NCI-H226 (cell line): ENCODE data around the gene DCHS2.

Experiments used
- DNase-seq: peaks from one replicate; pipeline ENCODE4 v3.0.0-alpha.2; 2015

The DCHS2 gene

GRCh38 chr4:154186888-154187287 lies 304.7 kb downstream of the DCHS2 start:
- DNase-seq = no peak

- no peak for DNase-seq
Observed at GRCh38 chr4:154186035-154186434, 305.6 kb downstream of the DCHS2 start.

GRCh38 chr4:154184238-154184637 lies 307.4 kb downstream of the DCHS2 start:
- no peak for DNase-seq

- no peak for DNase-seq
Observed at GRCh38 chr4:154183264-154183663, 308.3 kb downstream of the DCHS2 start.
